Measurements from ENCODE around the gene CADM1. TPM values are rescaled to one million over a fixed set of nuclear protein-coding genes. Genes with fewer than 3 reads are reported as not detected.

CADM1 gene
- total RNA-seq, 2 donors from 2014 or later, result 49.6 to 137 TPM

DNA sequence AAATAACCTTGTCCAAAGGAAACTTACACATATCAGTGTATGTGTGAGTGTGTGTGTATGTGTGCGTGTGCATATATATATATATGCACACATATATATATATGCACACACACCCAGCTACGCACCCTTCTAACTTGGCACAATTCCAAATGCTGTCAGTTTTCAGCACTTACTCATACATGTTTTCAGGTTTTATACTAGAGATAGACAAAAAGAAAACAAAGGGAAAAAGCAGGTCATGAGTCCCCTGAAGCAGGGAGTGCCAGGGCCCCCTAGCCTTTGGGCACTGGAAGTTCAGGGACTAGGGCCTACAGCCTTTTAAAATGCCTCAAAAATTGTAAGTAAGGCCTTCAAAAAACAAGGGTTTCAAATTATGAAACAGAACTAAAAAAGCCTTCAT is 265.4 kb downstream of the CADM1 start:
- Histone ChIP-seq H3K27ac (no peak overlapping the region), H3K4me3 (no peak overlapping the region), H3K4me1 (replicated peaks) (no peaks in the 10 kb centered on the region), H3K36me3 (no peaks in the 10 kb centered on the region), H3K27me3 (replicated peaks; ENCODE audit: insufficient read depth) (no peaks in the 10 kb centered on the region), H3K9me3 (no peaks in the 10 kb centered on the region)
- 90% methylated on average over 2 of the region's 2 CpGs for WGBS
- no peak for DNase-seq (ENCODE audit: low spot score)
- intact Hi-C loops (cut with DNase I), result no loop called here
- TF ChIP-seq POLR2AphosphoS5 (IDR thresholded peaks at IDR 0.05) (no peak), POLR2A (IDR thresholded peaks at IDR 0.05) (no peak)
- TF ChIP-seq, protein P1, sequence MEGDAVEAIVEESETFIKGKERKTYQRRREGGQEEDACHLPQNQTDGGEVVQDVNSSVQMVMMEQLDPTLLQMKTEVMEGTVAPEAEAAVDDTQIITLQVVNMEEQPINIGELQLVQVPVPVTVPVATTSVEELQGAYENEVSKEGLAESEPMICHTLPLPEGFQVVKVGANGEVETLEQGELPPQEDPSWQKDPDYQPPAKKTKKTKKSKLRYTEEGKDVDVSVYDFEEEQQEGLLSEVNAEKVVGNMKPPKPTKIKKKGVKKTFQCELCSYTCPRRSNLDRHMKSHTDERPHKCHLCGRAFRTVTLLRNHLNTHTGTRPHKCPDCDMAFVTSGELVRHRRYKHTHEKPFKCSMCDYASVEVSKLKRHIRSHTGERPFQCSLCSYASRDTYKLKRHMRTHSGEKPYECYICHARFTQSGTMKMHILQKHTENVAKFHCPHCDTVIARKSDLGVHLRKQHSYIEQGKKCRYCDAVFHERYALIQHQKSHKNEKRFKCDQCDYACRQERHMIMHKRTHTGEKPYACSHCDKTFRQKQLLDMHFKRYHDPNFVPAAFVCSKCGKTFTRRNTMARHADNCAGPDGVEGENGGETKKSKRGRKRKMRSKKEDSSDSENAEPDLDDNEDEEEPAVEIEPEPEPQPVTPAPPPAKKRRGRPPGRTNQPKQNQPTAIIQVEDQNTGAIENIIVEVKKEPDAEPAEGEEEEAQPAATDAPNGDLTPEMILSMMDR (IDR thresholded peaks at IDR 0.05), result no peak

DNA sequence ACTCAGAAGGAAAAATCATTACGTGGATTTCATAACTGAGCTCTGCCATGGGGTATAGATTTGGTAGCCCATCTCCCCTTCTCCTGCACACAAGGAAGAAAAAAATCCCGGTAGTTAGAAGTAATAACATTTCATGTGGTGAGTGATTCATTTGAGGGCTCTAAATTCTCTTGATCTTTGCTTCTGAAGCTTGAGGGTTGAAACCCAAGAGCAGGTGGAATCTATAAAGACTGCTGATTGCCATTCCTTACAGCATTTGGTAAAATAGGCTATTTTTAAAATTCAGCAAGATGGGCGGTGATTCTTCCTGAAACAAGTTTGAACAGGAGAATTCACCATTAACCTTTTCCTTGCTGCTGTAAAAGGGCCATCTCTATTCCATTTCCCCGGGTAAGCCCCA is 266.1 kb downstream of the CADM1 start:
- Histone ChIP-seq H3K4me1 (replicated peaks) (no peaks in the 10 kb centered on the region), H3K27me3 (replicated peaks; ENCODE audit: insufficient read depth) (no peaks in the 10 kb centered on the region), H3K4me3 (no peak overlapping the region), H3K9me3 (no peaks in the 10 kb centered on the region), H3K27ac (no peak overlapping the region), H3K36me3 (no peaks in the 10 kb centered on the region)
- intact Hi-C loops (cut with DNase I), result no loop called here
- no peak for DNase-seq (ENCODE audit: low spot score)
- 73% methylated on average over 4 of the region's 4 CpGs for WGBS
- TF ChIP-seq, protein P1 (IDR thresholded peaks at IDR 0.05), result no peak

- no peaks in the 10 kb centered on the region for H3K27me3 ChIP-seq (replicated peaks; ENCODE audit: insufficient read depth)
- H3K9me3 ChIP-seq, result no peaks in the 10 kb centered on the region
- no peak overlapping the region for H3K27ac ChIP-seq
- H3K4me3 ChIP-seq, result no peak overlapping the region
- no peak for TF ChIP-seq POLR2AphosphoS5 (IDR thresholded peaks at IDR 0.05)
- TF ChIP-seq, protein P1 (IDR thresholded peaks at IDR 0.05), result no peak
- no peak for TF ChIP-seq POLR2A (IDR thresholded peaks at IDR 0.05)
- no peaks in the 10 kb centered on the region for H3K36me3 ChIP-seq
- DNase-seq (ENCODE audit: low spot score), result no peak
- 96% methylated on average over 3 of the region's 3 CpGs for WGBS
- intact Hi-C loops (cut with DNase I), result no loop called here
- no peaks in the 10 kb centered on the region for H3K4me1 ChIP-seq (replicated peaks)
These were observed 266.6 kb downstream of the CADM1 start for GRCh38 chr11:115237578-115237977.

DNA sequence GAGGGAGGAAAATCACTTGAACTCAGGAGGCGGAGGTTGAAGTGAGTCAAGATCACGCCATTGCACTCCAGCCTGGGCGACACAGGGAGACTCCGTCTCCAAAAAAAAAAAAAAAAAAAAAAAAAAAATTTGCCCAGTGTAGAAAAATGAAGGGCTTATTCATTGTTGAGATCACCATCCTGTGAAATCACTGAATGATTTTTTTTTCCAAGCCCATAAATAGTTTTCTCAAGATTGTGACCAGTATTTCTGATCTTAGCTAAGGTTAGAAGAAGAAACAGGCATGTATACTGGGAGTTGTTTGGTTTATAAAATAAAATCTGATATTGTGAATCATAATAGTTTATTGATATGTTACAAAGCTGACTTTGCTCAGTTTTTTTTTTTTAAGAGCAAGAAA is 269.4 kb downstream of the CADM1 start:
- H3K27me3 ChIP-seq (replicated peaks; ENCODE audit: insufficient read depth), result no peaks in the 10 kb centered on the region
- 98% methylated on average over 4 of the region's 4 CpGs for WGBS
- no peaks in the 10 kb centered on the region for H3K9me3 ChIP-seq
- H3K27ac ChIP-seq, result no peak overlapping the region
- H3K36me3 ChIP-seq, result no peaks in the 10 kb centered on the region
- TF ChIP-seq POLR2A (IDR thresholded peaks at IDR 0.05) (no peak), POLR2AphosphoS5 (IDR thresholded peaks at IDR 0.05) (no peak)
- TF ChIP-seq, protein P1 (IDR thresholded peaks at IDR 0.05), result no peak
- no peak for DNase-seq (ENCODE audit: low spot score)
- intact Hi-C loops (cut with DNase I), result no loop called here
- no peak overlapping the region for H3K4me3 ChIP-seq
- H3K4me1 ChIP-seq (replicated peaks), result no peaks in the 10 kb centered on the region

DNA sequence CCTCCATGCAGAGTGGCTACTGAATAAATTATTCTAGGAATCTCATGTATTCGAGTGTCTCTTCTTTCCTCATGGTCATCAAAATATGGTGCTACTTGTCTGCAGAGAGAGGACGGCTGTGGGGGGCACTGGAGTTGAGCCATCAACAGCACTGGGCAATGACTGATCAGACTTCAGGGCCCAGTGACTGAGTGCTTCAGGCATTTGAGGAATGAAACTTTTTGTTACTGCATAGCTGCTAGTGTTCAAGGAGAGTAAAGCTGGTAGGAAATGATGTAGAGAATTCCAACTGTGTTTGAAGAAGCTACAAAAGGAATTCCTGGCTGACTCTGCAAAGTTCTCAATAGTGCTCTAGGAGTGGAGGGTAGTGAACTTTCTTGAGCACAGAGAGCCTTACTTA is 277.7 kb downstream of the CADM1 start:
- Histone ChIP-seq H3K27me3 (replicated peaks; ENCODE audit: insufficient read depth) (no peaks in the 10 kb centered on the region), H3K27ac (no peak overlapping the region), H3K4me3 (no peak overlapping the region), H3K9me3 (no peaks in the 10 kb centered on the region), H3K4me1 (replicated peaks) (no peaks in the 10 kb centered on the region), H3K36me3 (no peaks in the 10 kb centered on the region)
- DNase-seq (ENCODE audit: low spot score), result no peak
- intact Hi-C loops (cut with DNase I), result no loop called here
- no peak for TF ChIP-seq POLR2AphosphoS5 (IDR thresholded peaks at IDR 0.05)
- TF ChIP-seq POLR2A (IDR thresholded peaks at IDR 0.05), result no peak
- TF ChIP-seq, protein P1 (IDR thresholded peaks at IDR 0.05), result no peak
- 86% methylated on average over 2 of the region's 2 CpGs for WGBS

Measured in prostate gland (tissue), 2 donors.